ENCODE measurements around the gene TMEM151B. TPM values are rescaled to one million over a fixed set of nuclear protein-coding genes. Genes with fewer than 3 reads are reported as not detected.
A peak's percentile ranks its signal among the peaks of the same experiment; 100 is the strongest.

TMEM151B gene
- total RNA-seq, 1 experiment from 2014 or later, result 0.04 TPM

GRCh38 chr6:44269178-44269920, 901 bp upstream of the TMEM151B start:
- H3K27me3 ChIP-seq (ENCODE audit: low read length), result no peaks in the 10 kb centered on the region

GRCh38 chr6:44270526-44271405, 516 bp downstream of the TMEM151B start:
- peaks cover 3% of the 10 kb centered on the region; the same call in 1 of the 2 replicates for H3K4me1 ChIP-seq (ENCODE audit: low read length)
- H3K9me2 ChIP-seq (replicated peaks; ENCODE audit: insufficient read depth, low read length), result no peaks in the 10 kb centered on the region
- no peak for DNase-seq
- no peaks in the 10 kb centered on the region for H3K27me3 ChIP-seq (ENCODE audit: low read length)
- no peak overlapping the region for H2AFZ ChIP-seq (ENCODE audit: low read length)
- H3K79me2 ChIP-seq (ENCODE audit: low read length), result no peaks in the 10 kb centered on the region
- peak overlapping the region; percentile 20; the same call in 1 of the 2 replicates for H3K9ac ChIP-seq (ENCODE audit: low read length)
- no peaks in the 10 kb centered on the region for H3K9me3 ChIP-seq (ENCODE audit: low read length)
- 0 out of 2 replicates have a peak, but pooled peaks cover 3% of the 10 kb centered on the region for H4K20me1 ChIP-seq (ENCODE audit: insufficient read depth, low read depth, low read length)
- peak overlapping the region; percentile 44 for H3K4me2 ChIP-seq (ENCODE audit: low read depth, low read length, poor library complexity, severe bottlenecking)
- no peaks in the 10 kb centered on the region for H3K36me3 ChIP-seq (ENCODE audit: insufficient read depth, low read length)
- H3K27ac ChIP-seq (ENCODE audit: low read length), result no peak overlapping the region
- H3K4me3 ChIP-seq (ENCODE audit: low read length), result peak overlapping the region; percentile 47; the same call in 1 of the 2 replicates

More at GRCh38 chr6:44269178-44269920, 901 bp upstream of the TMEM151B start:
- Histone ChIP-seq H3K4me1 (ENCODE audit: low read length) (peaks cover 7% of the 10 kb centered on the region), H3K36me3 (ENCODE audit: insufficient read depth, low read length) (no peaks in the 10 kb centered on the region), H3K4me2 (ENCODE audit: low read depth, low read length, poor library complexity, severe bottlenecking) (no peak overlapping the region), H2AFZ (ENCODE audit: low read length) (no peak overlapping the region), H3K9ac (ENCODE audit: low read length) (no peak overlapping the region), H3K9me3 (ENCODE audit: low read length) (no peaks in the 10 kb centered on the region), H3K79me2 (ENCODE audit: low read length) (peaks cover 6% of the 10 kb centered on the region), H3K27ac (ENCODE audit: low read length) (no peak overlapping the region), H4K20me1 (ENCODE audit: insufficient read depth, low read depth, low read length) (0 out of 2 replicates have a peak, but pooled peaks cover 3% of the 10 kb centered on the region), H3K9me2 (replicated peaks; ENCODE audit: insufficient read depth, low read length) (no peaks in the 10 kb centered on the region), H3K4me3 (ENCODE audit: low read length) (no peak overlapping the region)
- no peak for DNase-seq

- Histone ChIP-seq H3K27me3 (ENCODE audit: low read length) (no peaks in the 10 kb centered on the region), H3K27ac (ENCODE audit: low read length) (no peak overlapping the region), H4K20me1 (ENCODE audit: insufficient read depth, low read depth, low read length) (0 out of 2 replicates have a peak, but pooled peaks cover 3% of the 10 kb centered on the region), H3K4me2 (ENCODE audit: low read depth, low read length, poor library complexity, severe bottlenecking) (peak overlapping the region; percentile 44), H3K36me3 (ENCODE audit: insufficient read depth, low read length) (no peaks in the 10 kb centered on the region), H3K4me3 (ENCODE audit: low read length) (peak overlapping the region; percentile 47; the same call in 1 of the 2 replicates), H3K4me1 (ENCODE audit: low read length) (0 out of 2 replicates have a peak, but pooled peaks cover 3% of the 10 kb centered on the region), H3K9me3 (ENCODE audit: low read length) (no peaks in the 10 kb centered on the region), H3K9me2 (replicated peaks; ENCODE audit: insufficient read depth, low read length) (no peaks in the 10 kb centered on the region), H3K9ac (ENCODE audit: low read length) (no peak overlapping the region), H2AFZ (ENCODE audit: low read length) (no peak overlapping the region), H3K79me2 (ENCODE audit: low read length) (no peaks in the 10 kb centered on the region)
- no peak for DNase-seq
These were observed 1.1 kb downstream of the TMEM151B start for GRCh38 chr6:44271406-44271723.

- Histone ChIP-seq H3K79me2 (ENCODE audit: low read length) (no peaks in the 10 kb centered on the region), H2AFZ (ENCODE audit: low read length) (no peak overlapping the region), H3K9me3 (ENCODE audit: low read length) (no peaks in the 10 kb centered on the region), H3K4me2 (ENCODE audit: low read depth, low read length, poor library complexity, severe bottlenecking) (no peak overlapping the region), H3K36me3 (ENCODE audit: insufficient read depth, low read length) (no peaks in the 10 kb centered on the region), H3K4me1 (ENCODE audit: low read length) (0 out of 2 replicates have a peak, but pooled peaks cover 3% of the 10 kb centered on the region), H3K27ac (ENCODE audit: low read length) (no peak overlapping the region), H3K9me2 (replicated peaks; ENCODE audit: insufficient read depth, low read length) (no peaks in the 10 kb centered on the region), H3K27me3 (ENCODE audit: low read length) (no peaks in the 10 kb centered on the region), H4K20me1 (ENCODE audit: insufficient read depth, low read depth, low read length) (0 out of 2 replicates have a peak, but pooled peaks cover 3% of the 10 kb centered on the region), H3K9ac (ENCODE audit: low read length) (no peak overlapping the region), H3K4me3 (ENCODE audit: low read length) (no peak overlapping the region)
- DNase-seq, result no peak
These were observed 1.7 kb downstream of the TMEM151B start for GRCh38 chr6:44271914-44272313.

GRCh38 chr6:44272529-44272928, 2.3 kb downstream of the TMEM151B start:
- Histone ChIP-seq H3K4me1 (ENCODE audit: low read length) (0 out of 2 replicates have a peak, but pooled peaks cover 3% of the 10 kb centered on the region), H3K9me3 (ENCODE audit: low read length) (no peaks in the 10 kb centered on the region), H3K79me2 (ENCODE audit: low read length) (no peaks in the 10 kb centered on the region), H3K36me3 (ENCODE audit: insufficient read depth, low read length) (no peaks in the 10 kb centered on the region), H2AFZ (ENCODE audit: low read length) (no peak overlapping the region), H3K4me2 (ENCODE audit: low read depth, low read length, poor library complexity, severe bottlenecking) (no peak overlapping the region), H3K27ac (ENCODE audit: low read length) (no peak overlapping the region), H3K27me3 (ENCODE audit: low read length) (no peaks in the 10 kb centered on the region), H3K9ac (ENCODE audit: low read length) (no peak overlapping the region), H4K20me1 (ENCODE audit: insufficient read depth, low read depth, low read length) (0 out of 2 replicates have a peak, but pooled peaks cover 3% of the 10 kb centered on the region), H3K4me3 (ENCODE audit: low read length) (no peak overlapping the region), H3K9me2 (replicated peaks; ENCODE audit: insufficient read depth, low read length) (no peaks in the 10 kb centered on the region)
- DNase-seq, result no peak

GRCh38 chr6:44272999-44273566, 2.8 kb downstream of the TMEM151B start:
- Histone ChIP-seq H2AFZ (ENCODE audit: low read length) (no peak overlapping the region), H3K9ac (ENCODE audit: low read length) (no peak overlapping the region), H4K20me1 (ENCODE audit: insufficient read depth, low read depth, low read length) (0 out of 2 replicates have a peak, but pooled peaks cover 3% of the 10 kb centered on the region), H3K4me2 (ENCODE audit: low read depth, low read length, poor library complexity, severe bottlenecking) (no peak overlapping the region), H3K79me2 (ENCODE audit: low read length) (no peaks in the 10 kb centered on the region), H3K36me3 (ENCODE audit: insufficient read depth, low read length) (no peaks in the 10 kb centered on the region), H3K9me2 (replicated peaks; ENCODE audit: insufficient read depth, low read length) (no peaks in the 10 kb centered on the region), H3K4me1 (ENCODE audit: low read length) (0 out of 2 replicates have a peak, but pooled peaks cover 3% of the 10 kb centered on the region), H3K4me3 (ENCODE audit: low read length) (no peak overlapping the region), H3K27me3 (ENCODE audit: low read length) (no peaks in the 10 kb centered on the region), H3K27ac (ENCODE audit: low read length) (no peak overlapping the region), H3K9me3 (ENCODE audit: low read length) (no peaks in the 10 kb centered on the region)
- DNase-seq, result no peak

GRCh38 chr6:44273617-44274016, 3.4 kb downstream of the TMEM151B start:
- DNase-seq, result no peak
- no peak overlapping the region for H2AFZ ChIP-seq (ENCODE audit: low read length)
- H3K36me3 ChIP-seq (ENCODE audit: insufficient read depth, low read length), result no peaks in the 10 kb centered on the region
- H4K20me1 ChIP-seq (ENCODE audit: insufficient read depth, low read depth, low read length), result 0 out of 2 replicates have a peak, but pooled peaks cover 3% of the 10 kb centered on the region
- no peak overlapping the region for H3K9ac ChIP-seq (ENCODE audit: low read length)
- no peaks in the 10 kb centered on the region for H3K79me2 ChIP-seq (ENCODE audit: low read length)
- no peaks in the 10 kb centered on the region for H3K27me3 ChIP-seq (ENCODE audit: low read length)
- no peak overlapping the region for H3K4me3 ChIP-seq (ENCODE audit: low read length)
- 0 out of 2 replicates have a peak, but pooled peaks cover 3% of the 10 kb centered on the region for H3K4me1 ChIP-seq (ENCODE audit: low read length)
- H3K9me2 ChIP-seq (replicated peaks; ENCODE audit: insufficient read depth, low read length), result no peaks in the 10 kb centered on the region
- H3K9me3 ChIP-seq (ENCODE audit: low read length), result no peaks in the 10 kb centered on the region
- no peak overlapping the region for H3K4me2 ChIP-seq (ENCODE audit: low read depth, low read length, poor library complexity, severe bottlenecking)
- no peak overlapping the region for H3K27ac ChIP-seq (ENCODE audit: low read length)
